ENCODE results near the gene APEH. TPM values are rescaled to one million over a fixed set of nuclear protein-coding genes. Genes with fewer than 3 reads are reported as not detected.

The APEH gene
- total and polyA plus RNA-seq, 4 donors: 65.1 to 94.1 (median 87.5) TPM

- Histone ChIP-seq H3K4me3 (ENCODE audit: low read depth in 1 of 3, low read length in 3 of 3) (no peak overlapping the region), H3K36me3 (ENCODE audit: control insufficient read depth in 4 of 4, insufficient read depth in 3 of 4, low read depth in 1 of 4, low read length in 3 of 4) (peaks cover 29 to 66% (median 36%) of the 10 kb centered on the region in 4 donors), H3K27me3 (ENCODE audit: control insufficient read depth in 4 of 4, insufficient read depth in 4 of 4, low read length in 3 of 4) (no peaks in the 10 kb centered on the region), H3K9me3 (ENCODE audit: control insufficient read depth in 4 of 4, low read length in 3 of 4) (no peaks in the 10 kb centered on the region), H3K4me1 (ENCODE audit: control insufficient read depth in 4 of 4, insufficient read depth in 4 of 4, low read length in 3 of 4) (peaks cover 0 to 1% (median under 1%) of the 10 kb centered on the region in 4 donors), H3K9ac (ENCODE audit: low read depth in 1 of 2, low read length in 2 of 2) (no peak overlapping the region), H3K27ac (ENCODE audit: low read depth in 1 of 2, low read length in 2 of 2) (no peak overlapping the region)
- WGBS: 92% methylated on average over 16 of the region's 16 CpGs
- no peak for TF ChIP-seq YY1 (IDR thresholded peaks at IDR 0.05)
- no peak for TF ChIP-seq REST (IDR thresholded peaks at IDR 0.05)
- no peak for DNase-seq (ENCODE audit: low spot score)
Observed at GRCh38 chr3:49699281-49699979, 25.3 kb downstream of the APEH start.

- H3K9ac ChIP-seq (ENCODE audit: low read depth in 1 of 2, low read length in 2 of 2): no peak overlapping the region
- DNase-seq (ENCODE audit: low spot score): no peak
- H3K27me3 ChIP-seq (ENCODE audit: control insufficient read depth in 4 of 4, insufficient read depth in 4 of 4, low read length in 3 of 4): no peaks in the 10 kb centered on the region
- H3K4me1 ChIP-seq (ENCODE audit: control insufficient read depth in 4 of 4, insufficient read depth in 4 of 4, low read length in 3 of 4): no peaks in the 10 kb centered on the region
- H3K9me3 ChIP-seq (ENCODE audit: control insufficient read depth in 4 of 4, low read length in 3 of 4): no peaks in the 10 kb centered on the region
- 81% methylated on average over 8 of the region's 8 CpGs for WGBS
- H3K27ac ChIP-seq (ENCODE audit: low read depth in 1 of 2, low read length in 2 of 2): no peak overlapping the region
- H3K36me3 ChIP-seq (ENCODE audit: control insufficient read depth in 4 of 4, insufficient read depth in 3 of 4, low read depth in 1 of 4, low read length in 3 of 4): peaks cover 32 to 70% (median 38%) of the 10 kb centered on the region in 4 donors
- H3K4me3 ChIP-seq (ENCODE audit: low read depth in 1 of 3, low read length in 3 of 3): no peak overlapping the region
- TF ChIP-seq YY1 (IDR thresholded peaks at IDR 0.05): no peak
- no peak for TF ChIP-seq HNF4G (IDR thresholded peaks at IDR 0.05)
- no peak for TF ChIP-seq FOXA1 (IDR thresholded peaks at IDR 0.05)
- no peak for TF ChIP-seq SP1 (IDR thresholded peaks at IDR 0.05)
- TF ChIP-seq TAF1 (conservative IDR thresholded peaks at IDR 0.05): no peak
- TF ChIP-seq JUND (IDR thresholded peaks at IDR 0.05): no peak
- TF ChIP-seq REST (IDR thresholded peaks at IDR 0.05): no peak
- no peak for TF ChIP-seq EGR1 (IDR thresholded peaks at IDR 0.05; ENCODE audit: low read depth in 2 of 2)
- no peak for TF ChIP-seq FOXA2 (IDR thresholded peaks at IDR 0.05)
- TF ChIP-seq ZBTB33 (IDR thresholded peaks at IDR 0.05): no peak
- no peak for TF ChIP-seq NR2F2 (IDR thresholded peaks at IDR 0.05)
- TF ChIP-seq CTCF (IDR thresholded peaks at IDR 0.05; ENCODE audit: low read depth, low read length, missing input control): no peak
- TF ChIP-seq GABPA (IDR thresholded peaks at IDR 0.05 in 1 of 2, conservative IDR thresholded peaks at IDR 0.05 in 1 of 2): no peak
- TF ChIP-seq ATF3 (IDR thresholded peaks at IDR 0.05): no peak
- no peak for TF ChIP-seq MAX (IDR thresholded peaks at IDR 0.05)
- no peak for TF ChIP-seq HNF4A (conservative IDR thresholded peaks at IDR 0.05)
Observed at GRCh38 chr3:49700014-49700413, 25.9 kb downstream of the APEH start.

Data from liver (tissue), 9 donors.